Suprapubic skin (tissue), 3 donors: Measurements from ENCODE around the gene EXOC7.

Experiments
- CTCF ChIP-seq, 2 donors: fragments of 200-600 bp in 1 of 2; fragments of 450-650 bp in 1 of 2; sonication (generic) in 1 of 2; IDR thresholded peaks; one replicate each; pipeline ENCODE4 v1.5.1; 2016 to 2019; ENCODE audit warnings: antibody characterized with exemption in 2 of 2, mild to moderate bottlenecking in 1 of 2, moderate library complexity in 1 of 2
- EP300 ChIP-seq: sonication (generic); formaldehyde crosslinking; IDR thresholded peaks from one replicate; pipeline ENCODE4 v1.6.1; 2017; ENCODE audit warnings: antibody characterized with exemption
- POLR2A ChIP-seq, 2 donors: fragments of 450-650 bp; IDR thresholded peaks; one replicate each; pipeline ENCODE4 v1.6.1; 2017; ENCODE audit warnings: antibody characterized with exemption in 2 of 2, mild to moderate bottlenecking in 2 of 2, moderate library complexity in 2 of 2

GRCh38 chr17:76150712-76151622 lies 47.4 kb upstream of the EXOC7 start:
- TF ChIP-seq EP300 (no peak), CTCF (IDR thresholded peaks at IDR 0.05) (no peak), POLR2A (IDR thresholded peaks at IDR 0.05) (no peak)
